Measurements from ENCODE around the gene SYNDIG1. TPM values are rescaled to one million over a fixed set of nuclear protein-coding genes. Genes with fewer than 3 reads are reported as not detected.

Gene SYNDIG1
- total RNA-seq, 1 donor from 2014 or later, result 13.7 TPM

GRCh38 chr20:24609757-24610156 is 140.3 kb downstream of the SYNDIG1 start:
- no peak overlapping the region for H3K27ac ChIP-seq
- intact Hi-C loops (cut with DNase I), result no loop called here
- no peak overlapping the region for H3K4me3 ChIP-seq
- no peaks in the 10 kb centered on the region for H3K36me3 ChIP-seq
- H3K4me1 ChIP-seq, result no peaks in the 10 kb centered on the region
- DNase-seq (ENCODE audit: low spot score in 2 of 2), result no peak
- no peaks in the 10 kb centered on the region for H3K27me3 ChIP-seq
- H3K9me3 ChIP-seq, result no peaks in the 10 kb centered on the region
- no peak for TF ChIP-seq CTCF (IDR thresholded peaks at IDR 0.05)

- Histone ChIP-seq H3K27ac (no peak overlapping the region), H3K36me3 (no peaks in the 10 kb centered on the region), H3K4me1 (no peaks in the 10 kb centered on the region), H3K9me3 (no peaks in the 10 kb centered on the region), H3K4me3 (no peak overlapping the region), H3K27me3 (no peaks in the 10 kb centered on the region)
- DNase-seq (ENCODE audit: low spot score in 2 of 2), result no peak
- no peak for TF ChIP-seq CTCF (IDR thresholded peaks at IDR 0.05)
- intact Hi-C loops (cut with DNase I), result no loop called here
Observed at GRCh38 chr20:24610341-24611115, 141.1 kb downstream of the SYNDIG1 start.

GRCh38 chr20:24611360-24612140 is 142.1 kb downstream of the SYNDIG1 start:
- intact Hi-C loops (cut with DNase I), result no loop called here
- no peak for TF ChIP-seq CTCF (IDR thresholded peaks at IDR 0.05)
- Histone ChIP-seq H3K27ac (no peak overlapping the region), H3K9me3 (no peaks in the 10 kb centered on the region), H3K4me1 (no peaks in the 10 kb centered on the region), H3K27me3 (no peaks in the 10 kb centered on the region), H3K36me3 (no peaks in the 10 kb centered on the region), H3K4me3 (no peak overlapping the region)
- no peak for DNase-seq (ENCODE audit: low spot score in 2 of 2)

- Histone ChIP-seq H3K4me3 (no peak overlapping the region), H3K36me3 (no peaks in the 10 kb centered on the region), H3K27me3 (no peaks in the 10 kb centered on the region), H3K27ac (no peak overlapping the region), H3K4me1 (no peaks in the 10 kb centered on the region), H3K9me3 (no peaks in the 10 kb centered on the region)
- no peak for TF ChIP-seq CTCF (IDR thresholded peaks at IDR 0.05)
- intact Hi-C loops (cut with DNase I), result no loop called here
- DNase-seq (ENCODE audit: low spot score in 2 of 2), result no peak
Observed at GRCh38 chr20:24612799-24613775, 143.7 kb downstream of the SYNDIG1 start.

GRCh38 chr20:24614341-24614740 is 144.9 kb downstream of the SYNDIG1 start:
- no peak for DNase-seq (ENCODE audit: low spot score in 2 of 2)
- H3K4me3 ChIP-seq, result no peak overlapping the region
- no peaks in the 10 kb centered on the region for H3K36me3 ChIP-seq
- no peaks in the 10 kb centered on the region for H3K9me3 ChIP-seq
- intact Hi-C loops (cut with DNase I), result no loop called here
- no peak overlapping the region for H3K27ac ChIP-seq
- H3K4me1 ChIP-seq, result no peaks in the 10 kb centered on the region
- TF ChIP-seq CTCF (IDR thresholded peaks at IDR 0.05), result no peak
- H3K27me3 ChIP-seq, result no peaks in the 10 kb centered on the region

All from ascending aorta (tissue), 2 donors.